GM10266 (cell line): ENCODE measurements around the gene LSP1.

Experiments
- DNase-seq: peaks from one replicate; pipeline ENCODE4 v3.0.0; 2012; ENCODE audit errors: extremely low spot score
- TF ChIP-seq, protein P1 (sequence below): IDR thresholded peaks from 2 replicates; pipeline ENCODE4 v1.5.1; 2012; ENCODE audit warnings: mild to moderate bottlenecking, low read depth; ENCODE audit not compliant: control insufficient read depth, insufficient read depth; ENCODE audit errors: missing control alignments

LSP1 gene

DNA sequence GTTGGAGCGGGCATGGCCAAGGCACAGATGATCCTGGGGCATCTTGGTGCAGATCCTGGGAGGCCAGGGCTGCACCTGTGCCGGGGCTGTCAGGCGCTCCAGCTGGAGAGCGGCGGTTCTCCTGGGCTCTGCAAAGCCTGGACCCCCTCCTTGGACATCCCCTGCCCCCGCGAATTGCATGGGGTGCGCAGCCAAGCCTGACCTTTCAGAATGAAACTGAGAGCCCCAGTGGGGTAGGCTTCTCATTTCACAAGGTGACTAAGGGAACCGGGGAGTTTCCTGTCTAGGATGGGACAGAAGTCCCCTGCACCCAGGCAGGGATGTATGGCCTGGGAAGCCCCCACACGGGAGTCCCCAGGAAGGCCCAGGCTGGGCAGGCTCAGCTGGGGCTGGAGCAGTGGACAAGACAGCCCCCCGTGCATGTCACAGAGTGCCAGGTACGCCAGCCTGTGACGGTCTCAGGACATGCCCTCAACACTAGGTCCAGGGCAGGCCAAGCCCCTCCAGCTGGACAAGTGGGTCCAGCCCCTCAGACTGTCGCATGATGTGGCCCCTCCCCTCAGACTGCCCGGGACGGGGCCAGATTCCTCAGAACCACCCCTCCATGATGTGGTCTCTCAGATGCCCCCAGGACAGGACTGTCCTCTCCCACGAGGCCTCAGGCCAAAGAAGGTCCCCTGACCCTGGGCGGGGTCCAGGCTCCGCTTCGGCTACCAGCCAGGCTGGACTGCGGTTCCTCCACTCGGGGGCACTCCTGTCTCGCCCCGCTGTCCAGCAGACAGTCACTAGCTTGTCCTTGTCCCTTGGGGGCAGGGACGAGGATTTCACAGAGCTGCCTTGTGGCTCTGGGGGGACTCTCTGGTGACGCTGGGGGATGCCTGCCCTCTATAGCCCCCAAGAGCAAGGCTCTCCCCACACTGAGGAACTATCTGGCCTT lies 2.3 kb downstream of the LSP1 start:
- TF ChIP-seq, protein P1, sequence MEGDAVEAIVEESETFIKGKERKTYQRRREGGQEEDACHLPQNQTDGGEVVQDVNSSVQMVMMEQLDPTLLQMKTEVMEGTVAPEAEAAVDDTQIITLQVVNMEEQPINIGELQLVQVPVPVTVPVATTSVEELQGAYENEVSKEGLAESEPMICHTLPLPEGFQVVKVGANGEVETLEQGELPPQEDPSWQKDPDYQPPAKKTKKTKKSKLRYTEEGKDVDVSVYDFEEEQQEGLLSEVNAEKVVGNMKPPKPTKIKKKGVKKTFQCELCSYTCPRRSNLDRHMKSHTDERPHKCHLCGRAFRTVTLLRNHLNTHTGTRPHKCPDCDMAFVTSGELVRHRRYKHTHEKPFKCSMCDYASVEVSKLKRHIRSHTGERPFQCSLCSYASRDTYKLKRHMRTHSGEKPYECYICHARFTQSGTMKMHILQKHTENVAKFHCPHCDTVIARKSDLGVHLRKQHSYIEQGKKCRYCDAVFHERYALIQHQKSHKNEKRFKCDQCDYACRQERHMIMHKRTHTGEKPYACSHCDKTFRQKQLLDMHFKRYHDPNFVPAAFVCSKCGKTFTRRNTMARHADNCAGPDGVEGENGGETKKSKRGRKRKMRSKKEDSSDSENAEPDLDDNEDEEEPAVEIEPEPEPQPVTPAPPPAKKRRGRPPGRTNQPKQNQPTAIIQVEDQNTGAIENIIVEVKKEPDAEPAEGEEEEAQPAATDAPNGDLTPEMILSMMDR, result no peak
- DNase-seq, result peak; percentile 90

GRCh38 chr11:1855886-1856265 lies 3.0 kb downstream of the LSP1 start:
- TF ChIP-seq, protein P1, result no peak
- no peak for DNase-seq

GRCh38 chr11:1856306-1857005 lies 3.6 kb downstream of the LSP1 start:
- TF ChIP-seq, protein P1, result no peak
- DNase-seq, result no peak

DNA sequence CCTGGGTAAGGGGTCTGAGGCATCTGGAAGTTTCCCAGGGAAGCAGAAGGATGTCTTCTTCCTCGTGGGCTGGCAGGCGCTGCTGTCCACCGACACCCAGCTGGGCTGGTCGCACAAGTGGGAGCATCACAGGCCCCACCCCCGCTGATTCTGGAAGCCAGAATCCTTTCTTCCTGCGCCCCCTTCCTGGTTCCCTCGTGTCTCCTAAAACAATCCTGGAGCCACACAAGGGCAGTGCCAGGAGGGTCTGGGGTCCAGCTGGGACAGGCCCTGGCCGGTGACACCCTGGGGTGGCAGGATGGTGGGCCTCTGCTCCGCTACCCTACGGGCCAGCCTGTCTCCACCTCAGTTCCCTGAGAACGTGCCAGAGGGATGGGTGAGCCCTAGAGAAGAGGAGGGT lies 4.2 kb downstream of the LSP1 start:
- TF ChIP-seq, protein P1, result no peak
- no peak for DNase-seq

- TF ChIP-seq, protein P1, result no peak
- no peak for DNase-seq
Observed at GRCh38 chr11:1858154-1858553, 5.3 kb downstream of the LSP1 start.

GRCh38 chr11:1858576-1858975 lies 5.7 kb downstream of the LSP1 start:
- no peak for DNase-seq
- TF ChIP-seq, protein P1, result no peak

- TF ChIP-seq, protein P1, result no peak
- DNase-seq, result no peak
Observed at GRCh38 chr11:1859004-1859403, 6.1 kb downstream of the LSP1 start.
